Tibial artery (tissue), 4 donors: ENCODE measurements around the gene ADAMTSL1.

Experiments used
- DNase-seq, 2 donors: peaks; one replicate each; pipeline ENCODE4 v3.0.0-alpha.2; 2019
- H3K27ac ChIP-seq, 2 donors: fragments of 200-600 bp; sonication (generic) in 1 of 2; 1 replicate in 1 of 2; 2 replicates in 1 of 2; pipeline ENCODE4 v1.5.1; 2018 to 2019; ENCODE audit warnings: mild to moderate bottlenecking in 1 of 2
- H3K27me3 ChIP-seq, 2 donors: fragments of 200-600 bp; sonication (generic) in 1 of 2; one replicate each; pipeline versions ENCODE4 v1.5.1 to v1.6.0; 2016 to 2019
- H3K36me3 ChIP-seq, 3 donors: fragments of 200-600 bp; sonication (generic) in 2 of 3; one replicate each; pipeline ENCODE4 v1.5.1; 2016 to 2019; ENCODE audit warnings: mild to moderate bottlenecking in 2 of 3
- H3K4me1 ChIP-seq, 4 donors: fragments of 200-600 bp; sonication (generic) in 2 of 4; 1 replicate in 3 of 4; 2 replicates in 1 of 4; pipeline ENCODE4 v1.5.1; 2016 to 2019
- H3K4me3 ChIP-seq, 2 donors: fragments of 200-600 bp; sonication (generic) in 1 of 2; 1 replicate in 1 of 2; 2 replicates in 1 of 2; pipeline ENCODE4 v1.5.1; 2018 to 2019; ENCODE audit warnings: mild to moderate bottlenecking in 2 of 2
- H3K9me3 ChIP-seq, 3 donors: fragments of 200-600 bp; sonication (generic) in 1 of 3; one replicate each; pipeline ENCODE4 v1.5.1; 2016 to 2019
- intact Hi-C: fragments of 100-400 bp; cut with DNase I; formaldehyde crosslinking; loops from one replicate; pipeline ENCODE4 v1.15.0; 2023; ENCODE audit warnings: low total_unique reads
- TF ChIP-seq, protein P1 (sequence below), 2 experiments: fragments of 200-600 bp in 1 of 2; fragments of 450-650 bp in 1 of 2; IDR thresholded peaks; one replicate each; pipeline ENCODE4 v1.5.1; 2017 to 2019; ENCODE audit warnings: antibody characterized with exemption in 2 of 2, mild to moderate bottlenecking in 1 of 2, moderate library complexity in 1 of 2

The ADAMTSL1 gene

DNA sequence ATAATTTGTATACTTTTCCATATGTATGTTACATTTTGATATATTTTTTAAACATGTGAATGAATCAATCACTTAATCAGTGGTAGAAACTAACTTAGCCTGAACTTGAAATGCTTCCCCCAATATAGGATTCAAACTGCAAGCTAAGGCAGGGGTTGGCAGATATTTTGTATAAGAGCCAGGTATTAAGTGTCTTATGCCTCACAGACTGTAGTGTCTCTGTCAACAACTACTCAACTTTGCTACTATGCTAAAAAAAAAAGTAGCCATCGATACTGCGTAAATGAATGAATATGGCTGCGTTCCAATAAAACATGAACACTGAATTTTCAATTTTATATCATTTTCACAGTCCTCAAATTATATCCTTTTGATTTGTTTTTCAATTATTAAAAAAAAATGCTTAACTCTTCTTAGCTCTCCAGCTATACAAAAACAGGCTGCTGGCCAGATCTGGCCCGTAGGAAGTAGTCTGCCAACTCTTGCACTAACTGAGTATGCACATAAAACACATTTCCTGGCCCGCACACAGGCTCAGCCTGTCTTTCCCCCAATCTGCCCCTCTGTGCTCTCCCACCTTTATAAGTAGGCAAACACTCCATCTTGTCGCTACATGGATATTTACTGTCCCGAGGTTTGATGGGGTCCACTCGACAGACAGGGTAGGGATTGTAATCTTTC, 467.2 kb downstream of the ADAMTSL1 start:
- intact Hi-C loops, result no loop called here
- no peak for DNase-seq
- H3K36me3 ChIP-seq, result no peaks in the 10 kb centered on the region
- H3K27ac ChIP-seq, result no peak overlapping the region
- H3K4me1 ChIP-seq, result no peaks in the 10 kb centered on the region
- TF ChIP-seq, protein P1, sequence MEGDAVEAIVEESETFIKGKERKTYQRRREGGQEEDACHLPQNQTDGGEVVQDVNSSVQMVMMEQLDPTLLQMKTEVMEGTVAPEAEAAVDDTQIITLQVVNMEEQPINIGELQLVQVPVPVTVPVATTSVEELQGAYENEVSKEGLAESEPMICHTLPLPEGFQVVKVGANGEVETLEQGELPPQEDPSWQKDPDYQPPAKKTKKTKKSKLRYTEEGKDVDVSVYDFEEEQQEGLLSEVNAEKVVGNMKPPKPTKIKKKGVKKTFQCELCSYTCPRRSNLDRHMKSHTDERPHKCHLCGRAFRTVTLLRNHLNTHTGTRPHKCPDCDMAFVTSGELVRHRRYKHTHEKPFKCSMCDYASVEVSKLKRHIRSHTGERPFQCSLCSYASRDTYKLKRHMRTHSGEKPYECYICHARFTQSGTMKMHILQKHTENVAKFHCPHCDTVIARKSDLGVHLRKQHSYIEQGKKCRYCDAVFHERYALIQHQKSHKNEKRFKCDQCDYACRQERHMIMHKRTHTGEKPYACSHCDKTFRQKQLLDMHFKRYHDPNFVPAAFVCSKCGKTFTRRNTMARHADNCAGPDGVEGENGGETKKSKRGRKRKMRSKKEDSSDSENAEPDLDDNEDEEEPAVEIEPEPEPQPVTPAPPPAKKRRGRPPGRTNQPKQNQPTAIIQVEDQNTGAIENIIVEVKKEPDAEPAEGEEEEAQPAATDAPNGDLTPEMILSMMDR (IDR thresholded peaks at IDR 0.05), result no peak
- no peak overlapping the region for H3K4me3 ChIP-seq
- H3K9me3 ChIP-seq, result no peaks in the 10 kb centered on the region
- no peaks in the 10 kb centered on the region for H3K27me3 ChIP-seq

DNA sequence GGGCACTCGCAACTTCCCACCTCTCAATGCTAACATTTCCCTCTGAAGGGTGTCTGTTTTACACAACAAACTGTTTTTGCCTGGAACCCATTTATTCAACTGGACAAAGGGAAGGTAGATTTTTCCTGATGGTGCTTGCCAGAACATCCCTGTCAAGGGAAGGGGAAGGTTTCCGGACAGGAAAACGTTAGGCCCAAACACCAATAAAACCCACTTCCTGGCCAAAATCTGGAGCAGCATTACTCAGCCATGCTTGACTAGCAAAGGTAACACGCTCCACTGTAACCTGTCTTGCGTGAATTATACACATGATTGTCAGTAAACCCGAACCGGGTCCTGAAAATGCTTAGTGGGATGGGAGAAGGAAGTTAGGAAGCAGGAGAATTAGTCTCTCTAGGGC, 468.8 kb downstream of the ADAMTSL1 start:
- Histone ChIP-seq H3K4me1 (no peaks in the 10 kb centered on the region), H3K27ac (no peak overlapping the region), H3K9me3 (no peaks in the 10 kb centered on the region), H3K36me3 (no peaks in the 10 kb centered on the region), H3K27me3 (no peaks in the 10 kb centered on the region), H3K4me3 (no peak overlapping the region)
- intact Hi-C loops, result no loop called here
- TF ChIP-seq, protein P1 (IDR thresholded peaks at IDR 0.05), result no peak
- DNase-seq, result no peak

DNA sequence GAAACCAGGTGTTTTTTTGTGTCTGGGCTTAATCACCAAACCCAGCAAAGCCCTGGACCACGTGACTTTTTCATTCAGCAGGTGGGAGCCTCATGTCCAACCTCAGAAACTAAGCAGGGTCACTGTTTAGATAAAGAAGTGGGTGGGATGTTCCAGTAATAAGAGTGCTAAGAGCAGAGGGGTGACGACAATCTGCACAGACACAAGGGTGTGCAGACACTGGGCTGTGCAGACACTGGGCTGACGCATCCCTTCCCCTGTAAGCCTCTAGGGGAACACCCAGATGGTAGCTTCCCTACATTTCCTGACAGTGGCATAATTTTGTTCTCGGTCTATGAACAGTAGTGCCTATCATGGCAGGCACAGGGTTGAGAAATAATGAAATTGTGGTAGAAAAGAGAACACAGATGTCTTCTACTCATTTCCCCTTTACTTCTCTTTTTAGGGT, 474.0 kb downstream of the ADAMTSL1 start:
- no peak overlapping the region for H3K27ac ChIP-seq
- TF ChIP-seq, protein P1 (IDR thresholded peaks at IDR 0.05), result no peak
- no peaks in the 10 kb centered on the region for H3K36me3 ChIP-seq
- no peaks in the 10 kb centered on the region for H3K4me1 ChIP-seq
- no peaks in the 10 kb centered on the region for H3K9me3 ChIP-seq
- H3K4me3 ChIP-seq, result no peak overlapping the region
- intact Hi-C loops, result no loop called here
- DNase-seq, result peak in 1 of 2 donors; percentile 28
- H3K27me3 ChIP-seq, result no peaks in the 10 kb centered on the region

DNA sequence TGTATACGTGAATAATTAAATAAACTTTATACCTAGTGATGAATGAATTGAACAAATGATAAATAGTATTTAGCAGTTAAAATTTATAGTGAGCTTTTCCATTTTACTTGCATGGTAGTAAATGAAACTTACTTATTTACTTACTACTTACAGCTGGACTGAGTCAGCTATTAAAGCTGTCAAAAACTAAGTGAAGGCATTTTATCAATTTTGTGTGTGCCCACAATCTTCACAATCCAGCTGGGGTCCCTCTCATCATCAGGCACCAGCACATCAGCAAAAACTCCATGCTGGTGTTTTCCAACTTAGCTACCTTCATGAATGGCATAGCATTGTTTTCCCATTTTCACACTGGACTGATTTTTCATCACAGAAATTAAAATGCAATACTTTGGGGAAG, 478.0 kb downstream of the ADAMTSL1 start:
- no peaks in the 10 kb centered on the region for H3K27me3 ChIP-seq
- no peak for DNase-seq
- H3K4me1 ChIP-seq, result no peaks in the 10 kb centered on the region
- intact Hi-C loops, result no loop called here
- H3K9me3 ChIP-seq, result no peaks in the 10 kb centered on the region
- TF ChIP-seq, protein P1 (IDR thresholded peaks at IDR 0.05), result no peak
- no peak overlapping the region for H3K4me3 ChIP-seq
- no peak overlapping the region for H3K27ac ChIP-seq
- no peaks in the 10 kb centered on the region for H3K36me3 ChIP-seq

DNA sequence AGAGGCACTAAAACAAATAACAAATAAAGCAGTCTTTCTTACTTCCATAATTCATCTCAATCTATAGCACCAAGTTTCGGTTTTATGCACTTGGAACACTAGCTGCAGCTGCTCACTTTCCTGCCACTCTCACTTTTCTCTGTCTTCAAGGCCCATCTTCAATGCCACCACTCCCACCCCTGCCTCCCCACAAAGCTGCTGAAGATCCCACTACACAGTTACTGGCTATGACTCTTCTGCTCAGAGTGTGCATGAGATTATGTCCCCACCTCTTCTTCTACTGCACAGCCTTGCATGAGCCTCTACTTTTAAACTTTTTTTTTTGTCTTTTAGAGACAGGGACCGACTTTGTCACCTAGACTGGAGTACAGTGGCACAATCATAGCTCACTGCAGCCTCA, 481.7 kb downstream of the ADAMTSL1 start:
- H3K36me3 ChIP-seq, result no peaks in the 10 kb centered on the region
- no peak overlapping the region for H3K4me3 ChIP-seq
- TF ChIP-seq, protein P1 (IDR thresholded peaks at IDR 0.05), result no peak
- H3K27ac ChIP-seq, result no peak overlapping the region
- H3K4me1 ChIP-seq, result no peaks in the 10 kb centered on the region
- no peak for DNase-seq
- no peaks in the 10 kb centered on the region for H3K27me3 ChIP-seq
- intact Hi-C loops, result no loop called here
- no peaks in the 10 kb centered on the region for H3K9me3 ChIP-seq
